Measurements from ENCODE around the gene SPDYE6.

GRCh38 chr7:102305414-102306268, 50.6 kb downstream of the SPDYE6 start:
- TF ChIP-seq CTCF (IDR thresholded peaks at IDR 0.05; ENCODE audit: insufficient read depth, low read length, poor library complexity, severe bottlenecking) (no peak), EZH2phosphoT487 (conservative IDR thresholded peaks at IDR 0.05; ENCODE audit: low read length) (no peak)

Measured in SU-DHL-6 (cell line).